OCI-LY7 (cell line): ENCODE data around the gene CHSY3.
A peak's percentile ranks its signal among the peaks of the same experiment; 100 is the strongest.

Source experiments
- CTCF ChIP-seq: fragments of 200-600 bp; sonication (generic); conservative IDR thresholded peaks from 2 replicates; pipeline ENCODE4 v1.5.1; 2014; ENCODE audit warnings: mild to moderate bottlenecking, antibody characterized with exemption, low read length, moderate library complexity, mixed read lengths
- EZH2phosphoT487 ChIP-seq: fragments of 200-600 bp; sonication (generic); IDR thresholded peaks from 2 replicates; pipeline ENCODE4 v1.6.1; 2018; ENCODE audit warnings: low read depth, borderline replicate concordance, mild to moderate bottlenecking, mixed run types, antibody characterized with exemption, low read length, moderate library complexity, mixed read lengths

GRCh38 chr5:130141659-130142320, 237.5 kb downstream of the CHSY3 start:
- TF ChIP-seq CTCF, result peak; percentile 58
- no peak for TF ChIP-seq EZH2phosphoT487
